OCI-LY1 (cell line): ENCODE data around the gene MYRF.

Source experiments
- EZH2 ChIP-seq: fragments of 200-600 bp; sonication (generic), shearing (Covaris generic); IDR thresholded peaks from 2 replicates; pipeline ENCODE4 v1.8.0; 2017; ENCODE audit warnings: borderline replicate concordance, mixed run types, mild to moderate bottlenecking, antibody characterized with exemption, low read length, moderate library complexity, mixed read lengths
- TF ChIP-seq, protein P1 (sequence below): fragments of 200-600 bp; sonication (generic), shearing (Covaris generic); IDR thresholded peaks from 2 replicates; pipeline ENCODE4 v1.5.1; 2017; ENCODE audit warnings: mild to moderate bottlenecking, antibody characterized with exemption, low read length, moderate library complexity, mixed read lengths

DNA sequence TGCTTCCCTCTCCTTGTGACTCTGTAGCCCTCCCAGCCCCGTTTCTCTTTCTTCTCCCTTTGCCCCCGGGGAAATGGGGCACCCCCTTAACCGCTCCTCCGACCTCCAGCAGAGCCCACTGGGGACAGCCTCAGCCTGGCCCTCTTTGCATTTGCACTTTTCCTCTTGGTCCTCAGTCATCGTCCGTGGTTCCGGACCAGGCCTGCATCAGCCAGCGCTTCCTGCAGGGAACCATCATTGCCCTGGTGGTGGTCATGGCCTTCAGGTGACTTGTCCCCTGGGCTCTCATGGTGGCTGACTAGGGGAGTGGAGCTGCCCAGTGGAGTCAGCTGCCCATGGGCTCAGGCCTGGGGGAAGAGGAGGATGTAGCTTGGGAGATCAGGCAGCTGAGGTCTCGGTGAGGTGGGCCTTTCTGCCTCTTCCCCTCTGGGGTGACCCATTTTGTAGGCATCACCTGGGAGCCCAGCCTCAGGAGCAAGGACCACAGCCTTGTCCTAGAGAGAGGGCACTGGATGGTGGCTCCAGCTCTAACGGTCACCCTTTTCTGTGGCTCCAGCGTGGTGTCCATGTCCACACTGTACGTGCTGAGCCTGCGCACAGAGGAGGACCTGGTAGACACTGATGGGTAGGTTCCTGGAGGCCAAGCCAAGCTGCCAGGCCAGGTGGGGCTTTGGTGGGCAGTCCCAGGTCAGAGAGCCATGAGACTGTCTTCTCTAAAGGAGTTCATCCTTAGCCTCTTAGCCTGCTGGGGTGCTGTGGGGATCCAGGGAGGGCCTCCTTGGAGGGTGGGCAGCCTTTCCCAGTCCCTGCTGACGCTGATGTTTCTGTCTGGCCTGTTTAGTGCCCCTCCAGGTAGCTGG is 27.5 kb downstream of the MYRF start:
- TF ChIP-seq, protein P1, sequence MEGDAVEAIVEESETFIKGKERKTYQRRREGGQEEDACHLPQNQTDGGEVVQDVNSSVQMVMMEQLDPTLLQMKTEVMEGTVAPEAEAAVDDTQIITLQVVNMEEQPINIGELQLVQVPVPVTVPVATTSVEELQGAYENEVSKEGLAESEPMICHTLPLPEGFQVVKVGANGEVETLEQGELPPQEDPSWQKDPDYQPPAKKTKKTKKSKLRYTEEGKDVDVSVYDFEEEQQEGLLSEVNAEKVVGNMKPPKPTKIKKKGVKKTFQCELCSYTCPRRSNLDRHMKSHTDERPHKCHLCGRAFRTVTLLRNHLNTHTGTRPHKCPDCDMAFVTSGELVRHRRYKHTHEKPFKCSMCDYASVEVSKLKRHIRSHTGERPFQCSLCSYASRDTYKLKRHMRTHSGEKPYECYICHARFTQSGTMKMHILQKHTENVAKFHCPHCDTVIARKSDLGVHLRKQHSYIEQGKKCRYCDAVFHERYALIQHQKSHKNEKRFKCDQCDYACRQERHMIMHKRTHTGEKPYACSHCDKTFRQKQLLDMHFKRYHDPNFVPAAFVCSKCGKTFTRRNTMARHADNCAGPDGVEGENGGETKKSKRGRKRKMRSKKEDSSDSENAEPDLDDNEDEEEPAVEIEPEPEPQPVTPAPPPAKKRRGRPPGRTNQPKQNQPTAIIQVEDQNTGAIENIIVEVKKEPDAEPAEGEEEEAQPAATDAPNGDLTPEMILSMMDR, result no peak
- no peak for TF ChIP-seq EZH2
